Measurements from ENCODE around the gene FNBP1L. TPM values are rescaled to one million over a fixed set of nuclear protein-coding genes. Genes with fewer than 3 reads are reported as not detected.

The FNBP1L gene
- total RNA-seq, 2 donors from 2014 or later: 48.3 to 54.4 TPM

DNA sequence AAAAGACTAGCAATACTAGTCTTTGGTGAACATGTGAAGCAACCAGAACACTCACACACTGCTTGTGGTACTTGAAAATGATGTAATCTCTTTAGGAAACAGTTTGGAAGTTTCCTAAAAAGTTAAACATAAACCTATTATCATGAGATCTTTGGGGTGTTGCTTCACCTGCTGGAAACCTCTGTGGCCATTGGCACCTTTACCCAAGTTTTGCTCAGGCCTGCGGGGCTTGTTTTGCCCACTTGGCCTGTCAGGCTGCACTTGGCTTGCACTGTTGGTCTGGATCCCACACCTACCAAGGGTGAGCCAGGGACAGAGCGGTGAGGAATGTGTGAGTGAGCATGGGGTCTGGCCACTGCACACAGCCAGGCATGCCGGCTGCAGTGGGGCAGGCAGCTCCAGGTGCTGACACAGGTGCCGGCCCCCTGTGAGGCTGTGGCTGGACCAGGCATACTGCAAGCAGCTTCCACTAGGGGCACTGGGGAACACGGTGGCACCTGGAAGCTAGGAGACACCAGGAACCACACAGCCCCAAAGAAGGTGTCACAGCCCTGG is 14.4 kb upstream of the FNBP1L start:
- Histone ChIP-seq H3K4me3 (no peak overlapping the region), H3K9me3 (no peaks in the 10 kb centered on the region), H3K27me3 (no peaks in the 10 kb centered on the region), H3K9ac (ENCODE audit: low read depth in 2 of 2, low read length in 2 of 2) (no peak overlapping the region), H3K36me3 (no peaks in the 10 kb centered on the region), H3K4me1 (no peaks in the 10 kb centered on the region), H3K27ac (no peak overlapping the region)
- no peak for DNase-seq
- intact Hi-C loops (cut with DNase I): loop anchor here (5.0 kb wide), 1 partner anchor 131 kb away; no protein-coding TSS in a partner anchor
- TF ChIP-seq, protein P1, sequence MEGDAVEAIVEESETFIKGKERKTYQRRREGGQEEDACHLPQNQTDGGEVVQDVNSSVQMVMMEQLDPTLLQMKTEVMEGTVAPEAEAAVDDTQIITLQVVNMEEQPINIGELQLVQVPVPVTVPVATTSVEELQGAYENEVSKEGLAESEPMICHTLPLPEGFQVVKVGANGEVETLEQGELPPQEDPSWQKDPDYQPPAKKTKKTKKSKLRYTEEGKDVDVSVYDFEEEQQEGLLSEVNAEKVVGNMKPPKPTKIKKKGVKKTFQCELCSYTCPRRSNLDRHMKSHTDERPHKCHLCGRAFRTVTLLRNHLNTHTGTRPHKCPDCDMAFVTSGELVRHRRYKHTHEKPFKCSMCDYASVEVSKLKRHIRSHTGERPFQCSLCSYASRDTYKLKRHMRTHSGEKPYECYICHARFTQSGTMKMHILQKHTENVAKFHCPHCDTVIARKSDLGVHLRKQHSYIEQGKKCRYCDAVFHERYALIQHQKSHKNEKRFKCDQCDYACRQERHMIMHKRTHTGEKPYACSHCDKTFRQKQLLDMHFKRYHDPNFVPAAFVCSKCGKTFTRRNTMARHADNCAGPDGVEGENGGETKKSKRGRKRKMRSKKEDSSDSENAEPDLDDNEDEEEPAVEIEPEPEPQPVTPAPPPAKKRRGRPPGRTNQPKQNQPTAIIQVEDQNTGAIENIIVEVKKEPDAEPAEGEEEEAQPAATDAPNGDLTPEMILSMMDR (IDR thresholded peaks at IDR 0.05): peak; percentile 28

DNA sequence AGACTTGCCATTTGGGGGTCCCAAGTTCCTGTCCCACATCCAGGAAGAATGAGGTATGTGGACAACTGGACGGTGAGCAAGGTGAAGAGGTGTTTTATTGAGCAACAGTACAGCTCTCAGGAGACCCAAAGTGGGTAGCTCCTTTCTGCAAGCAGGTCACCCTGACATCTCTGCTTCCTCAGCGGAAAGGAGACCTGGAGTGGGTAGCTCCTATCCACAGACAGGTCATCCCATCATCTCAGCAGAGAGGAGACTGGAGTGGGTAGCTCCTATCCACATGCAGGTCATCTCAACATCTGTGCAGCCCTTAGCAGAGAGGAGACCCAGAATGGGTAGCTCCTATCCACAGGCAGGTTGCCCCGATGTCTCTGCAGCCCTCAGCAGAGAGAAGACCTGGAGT is 13.8 kb upstream of the FNBP1L start:
- TF ChIP-seq, protein P1 (IDR thresholded peaks at IDR 0.05): no peak
- no peak for DNase-seq
- H3K9ac ChIP-seq (ENCODE audit: low read depth in 2 of 2, low read length in 2 of 2): no peak overlapping the region
- H3K27ac ChIP-seq: no peak overlapping the region
- H3K36me3 ChIP-seq: no peaks in the 10 kb centered on the region
- intact Hi-C loops (cut with DNase I): loop anchor here (5.0 kb wide), 1 partner anchor 132 kb away; no protein-coding TSS in a partner anchor
- H3K27me3 ChIP-seq: no peaks in the 10 kb centered on the region
- H3K4me1 ChIP-seq: no peaks in the 10 kb centered on the region
- no peak overlapping the region for H3K4me3 ChIP-seq
- H3K9me3 ChIP-seq: no peaks in the 10 kb centered on the region

DNA sequence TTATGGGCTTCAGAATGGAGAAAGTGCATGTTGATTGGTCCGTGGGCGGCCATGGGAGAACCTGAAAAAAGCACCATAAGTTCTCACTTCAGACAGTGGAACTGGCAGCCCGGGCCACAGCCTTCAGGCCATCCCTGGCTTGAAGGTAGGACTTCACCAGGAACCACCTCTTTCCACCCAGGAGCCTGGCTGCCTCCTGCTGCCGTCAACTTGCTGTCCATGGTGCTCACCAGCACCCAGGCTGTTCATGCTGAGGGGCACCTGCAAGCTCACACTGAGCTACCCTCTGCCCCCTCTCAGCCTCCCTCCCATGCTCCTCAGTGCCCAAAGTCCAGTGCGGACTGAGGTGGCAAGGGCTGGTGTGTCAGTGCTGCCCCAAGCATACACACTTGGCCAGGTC is 12.9 kb upstream of the FNBP1L start:
- no peaks in the 10 kb centered on the region for H3K9me3 ChIP-seq
- no peak overlapping the region for H3K4me3 ChIP-seq
- no peak overlapping the region for H3K27ac ChIP-seq
- intact Hi-C loops (cut with DNase I): loop anchor here (5.0 kb wide), 3 partner anchors 133 to 377 kb away; no protein-coding TSS in a partner anchor
- TF ChIP-seq, protein P1 (IDR thresholded peaks at IDR 0.05): no peak
- no peaks in the 10 kb centered on the region for H3K4me1 ChIP-seq
- no peaks in the 10 kb centered on the region for H3K36me3 ChIP-seq
- H3K27me3 ChIP-seq: no peaks in the 10 kb centered on the region
- DNase-seq: no peak
- H3K9ac ChIP-seq (ENCODE audit: low read depth in 2 of 2, low read length in 2 of 2): peak overlapping the region in 1 of 2 donors; percentile 2

DNA sequence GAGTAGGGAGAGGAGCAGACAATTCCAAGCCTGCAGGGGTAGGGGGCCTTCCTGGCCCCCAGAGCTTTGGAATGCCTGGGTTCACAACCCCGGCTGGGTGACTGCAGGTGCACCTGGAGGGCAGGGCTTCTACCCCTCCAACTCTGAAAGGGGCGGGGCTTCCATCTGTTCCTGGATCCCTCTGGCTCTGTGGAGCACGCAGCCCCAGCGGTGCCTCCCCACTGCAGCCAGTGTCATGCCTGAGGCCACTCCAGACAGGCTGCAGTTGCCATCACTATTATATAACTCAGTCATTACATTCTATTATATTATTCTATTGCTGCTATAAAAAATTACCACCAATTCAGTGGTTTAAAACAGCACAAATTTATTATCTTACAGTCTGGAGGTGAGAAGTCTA is 12.5 kb upstream of the FNBP1L start:
- no peak overlapping the region for H3K27ac ChIP-seq
- no peaks in the 10 kb centered on the region for H3K4me1 ChIP-seq
- TF ChIP-seq, protein P1 (IDR thresholded peaks at IDR 0.05): no peak
- H3K36me3 ChIP-seq: no peaks in the 10 kb centered on the region
- no peaks in the 10 kb centered on the region for H3K9me3 ChIP-seq
- H3K9ac ChIP-seq (ENCODE audit: low read depth in 2 of 2, low read length in 2 of 2): peak overlapping the region in 1 of 2 donors; percentile 2
- H3K27me3 ChIP-seq: no peaks in the 10 kb centered on the region
- intact Hi-C loops (cut with DNase I): loop anchor here (5.0 kb wide), 2 partner anchors 192 to 377 kb away; no protein-coding TSS in a partner anchor
- no peak for DNase-seq
- H3K4me3 ChIP-seq: no peak overlapping the region

DNA sequence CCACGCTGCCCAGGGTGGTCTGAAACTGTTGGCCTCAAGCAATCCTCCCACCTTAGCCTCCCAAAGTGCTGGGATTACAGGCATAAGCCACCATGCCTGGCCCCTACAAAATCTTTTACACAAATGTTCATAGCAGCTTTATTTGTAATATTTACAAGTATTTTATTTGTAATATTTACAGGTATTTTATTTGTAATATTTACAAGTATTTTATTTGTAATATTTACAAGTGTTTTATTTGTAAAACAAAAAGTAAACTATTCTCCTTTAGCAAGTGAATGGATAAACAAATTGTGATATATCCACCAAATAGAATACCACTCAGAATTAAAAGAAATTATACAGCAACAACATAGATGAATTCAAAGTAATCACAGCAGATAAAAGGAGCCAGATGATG is 11.4 kb upstream of the FNBP1L start:
- TF ChIP-seq, protein P1 (IDR thresholded peaks at IDR 0.05): no peak
- Histone ChIP-seq H3K4me3 (no peak overlapping the region), H3K27ac (no peak overlapping the region), H3K9ac (ENCODE audit: low read depth in 2 of 2, low read length in 2 of 2) (no peak overlapping the region), H3K9me3 (no peaks in the 10 kb centered on the region), H3K36me3 (no peaks in the 10 kb centered on the region), H3K27me3 (no peaks in the 10 kb centered on the region), H3K4me1 (no peaks in the 10 kb centered on the region)
- no peak for DNase-seq
- intact Hi-C loops (cut with DNase I): loop anchor here (5.0 kb wide), 2 partner anchors 191 to 376 kb away; no protein-coding TSS in a partner anchor

All from colonic mucosa (tissue), 4 donors.